ENCODE data around the gene CNKSR2. TPM values are rescaled to one million over a fixed set of nuclear protein-coding genes. Genes with fewer than 3 reads are reported as not detected.

CNKSR2 gene
- 8.0 and 10.3 TPM in 2 replicates for total RNA-seq
- 1.5 and 1.8 TPM in 2 replicates for polyA plus RNA-seq

- no peak for TF ChIP-seq EZH2phosphoT487 (IDR thresholded peaks at IDR 0.05; ENCODE audit: low read depth, severe bottlenecking, unreplicated experiment)
- TF ChIP-seq CTCF (IDR thresholded peaks at IDR 0.05; ENCODE audit: poor library complexity), result no peak
- TF ChIP-seq EZH2 (IDR thresholded peaks at IDR 0.05; ENCODE audit: borderline replicate concordance), result no peak
- H3K27ac ChIP-seq, result no peak within 1 kb of the TSS
- H3K4me2 ChIP-seq, result peak within 1 kb of the TSS; percentile 89
- H2AFZ ChIP-seq, result peak within 1 kb of the TSS; percentile 64
- H4K20me1 ChIP-seq (ENCODE audit: insufficient read depth, poor library complexity, severe bottlenecking), result no peaks in the 10 kb centered on the region
- H3K9me3 ChIP-seq (ENCODE audit: low read depth), result no peaks in the 10 kb centered on the region
- H3K4me1 ChIP-seq (ENCODE audit: insufficient read depth), result no peaks in the 10 kb centered on the region
- H3K79me2 ChIP-seq, result no peaks in the 10 kb centered on the region
- peak within 1 kb of the TSS; percentile 60 for H3K4me3 ChIP-seq
- peaks cover 8% of the 10 kb centered on the region for H3K27me3 ChIP-seq
- H3K9me2 ChIP-seq (replicated peaks; ENCODE audit: insufficient read depth), result no peaks in the 10 kb centered on the region
- peak; percentile 78 for DNase-seq (ENCODE audit: low spot score)
- WGBS (ENCODE audit: low lambda C conversion rate, missing lambda C conversion rate), result 41% methylated on average over 61 of the region's 94 CpGs
- H3K36me3 ChIP-seq (replicated peaks; ENCODE audit: insufficient read depth, low read depth), result no peaks in the 10 kb centered on the region
Observed at GRCh38 chrX:21374163-21374993, at the start of gene CNKSR2. Gene CNKSR2, plus strand, starts transcription at chrX:21374418. Its CDS starts 480 bp downstream, at chrX:21374898.

GRCh38 chrX:21354725-21355124 is 19.5 kb upstream of the CNKSR2 start:
- 82% methylated on average over 4 of the region's 4 CpGs for WGBS (ENCODE audit: low lambda C conversion rate, missing lambda C conversion rate)

GRCh38 chrX:21355831-21356230 is 18.4 kb upstream of the CNKSR2 start:
- WGBS (ENCODE audit: low lambda C conversion rate, missing lambda C conversion rate), result 48% methylated on average over 2 of the region's 2 CpGs
- DNase-seq (ENCODE audit: low spot score), result no peak
- Histone ChIP-seq H4K20me1 (ENCODE audit: insufficient read depth, poor library complexity, severe bottlenecking) (no peaks in the 10 kb centered on the region), H3K4me3 (no peak overlapping the region), H3K79me2 (no peaks in the 10 kb centered on the region), H3K4me1 (ENCODE audit: insufficient read depth) (no peaks in the 10 kb centered on the region), H2AFZ (no peak overlapping the region), H3K36me3 (replicated peaks; ENCODE audit: insufficient read depth, low read depth) (no peaks in the 10 kb centered on the region), H3K27ac (no peak overlapping the region), H3K27me3 (no peaks in the 10 kb centered on the region), H3K4me2 (no peak overlapping the region), H3K9me2 (replicated peaks; ENCODE audit: insufficient read depth) (no peaks in the 10 kb centered on the region), H3K9me3 (ENCODE audit: low read depth) (no peaks in the 10 kb centered on the region)
- TF ChIP-seq EZH2 (IDR thresholded peaks at IDR 0.05; ENCODE audit: borderline replicate concordance), result no peak
- no peak for TF ChIP-seq CTCF (IDR thresholded peaks at IDR 0.05; ENCODE audit: poor library complexity)
- TF ChIP-seq EZH2phosphoT487 (IDR thresholded peaks at IDR 0.05; ENCODE audit: low read depth, severe bottlenecking, unreplicated experiment), result no peak

More at GRCh38 chrX:21354725-21355124, 19.5 kb upstream of the CNKSR2 start:
- Histone ChIP-seq H3K27ac (no peak overlapping the region), H2AFZ (no peak overlapping the region), H4K20me1 (ENCODE audit: insufficient read depth, poor library complexity, severe bottlenecking) (no peaks in the 10 kb centered on the region), H3K4me3 (no peak overlapping the region), H3K9me2 (replicated peaks; ENCODE audit: insufficient read depth) (no peaks in the 10 kb centered on the region), H3K9me3 (ENCODE audit: low read depth) (no peaks in the 10 kb centered on the region), H3K79me2 (no peaks in the 10 kb centered on the region), H3K27me3 (no peaks in the 10 kb centered on the region), H3K4me2 (no peak overlapping the region), H3K36me3 (replicated peaks; ENCODE audit: insufficient read depth, low read depth) (no peaks in the 10 kb centered on the region), H3K4me1 (ENCODE audit: insufficient read depth) (no peaks in the 10 kb centered on the region)
- TF ChIP-seq EZH2phosphoT487 (IDR thresholded peaks at IDR 0.05; ENCODE audit: low read depth, severe bottlenecking, unreplicated experiment) (no peak), EZH2 (IDR thresholded peaks at IDR 0.05; ENCODE audit: borderline replicate concordance) (no peak), CTCF (IDR thresholded peaks at IDR 0.05; ENCODE audit: poor library complexity) (no peak)
- DNase-seq (ENCODE audit: low spot score), result no peak

Measured in hepatocyte (in vitro differentiated cells).